Kidney capillary endothelial cell (primary cell): Measurements from ENCODE around the gene LAMA5.

Source experiments
- DNase-seq: peaks from one replicate; pipeline ENCODE4 v3.0.0-alpha.2; 2018; ENCODE audit warnings: low spot score

LAMA5 gene

DNA sequence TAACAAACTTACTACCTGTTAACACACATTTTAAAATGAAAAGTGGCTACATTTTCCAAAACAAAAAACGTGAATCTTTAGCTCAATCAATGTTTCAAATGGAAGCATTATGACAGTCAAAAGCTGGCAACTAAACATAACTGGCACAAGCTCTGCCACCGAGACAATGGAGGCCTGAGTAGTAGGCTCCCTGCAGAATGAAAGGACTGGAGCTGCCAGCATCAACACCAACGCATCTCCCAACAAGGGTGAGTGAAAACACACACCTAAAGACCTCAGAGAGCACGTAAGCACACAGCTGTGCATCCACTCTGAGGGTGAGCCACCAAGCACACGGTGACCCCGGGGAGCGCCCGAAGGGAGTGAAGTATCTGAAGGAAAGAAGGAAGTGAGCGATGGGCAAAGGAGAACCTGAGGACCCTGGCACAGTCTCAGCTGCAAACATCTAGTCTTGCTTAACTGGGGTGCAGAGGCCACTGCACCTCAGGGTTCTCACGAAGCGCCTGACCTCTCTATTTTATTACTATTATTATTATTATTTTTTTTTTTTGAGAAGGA, 65.9 kb downstream of the LAMA5 start:
- DNase-seq: no peak

DNA sequence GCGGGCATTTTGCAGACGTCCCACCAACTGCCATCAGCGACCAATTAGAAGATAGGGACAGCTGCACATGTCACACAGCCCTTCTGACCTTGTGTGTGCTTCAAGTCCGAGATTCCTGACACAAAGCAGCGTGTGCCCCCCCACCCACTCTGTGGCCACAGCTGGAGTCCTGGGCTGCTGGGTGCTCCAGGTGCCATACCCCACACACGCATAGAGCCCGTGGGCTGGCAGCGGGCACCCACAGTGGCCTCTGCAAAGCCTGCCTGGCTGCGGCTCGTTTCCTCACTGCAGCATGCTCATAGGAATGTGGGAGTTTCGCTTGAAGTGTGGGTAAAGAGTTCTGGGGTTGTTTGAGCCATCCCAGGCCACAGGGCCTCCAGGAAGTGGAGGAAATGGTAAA, 66.8 kb downstream of the LAMA5 start:
- DNase-seq: no peak

DNA sequence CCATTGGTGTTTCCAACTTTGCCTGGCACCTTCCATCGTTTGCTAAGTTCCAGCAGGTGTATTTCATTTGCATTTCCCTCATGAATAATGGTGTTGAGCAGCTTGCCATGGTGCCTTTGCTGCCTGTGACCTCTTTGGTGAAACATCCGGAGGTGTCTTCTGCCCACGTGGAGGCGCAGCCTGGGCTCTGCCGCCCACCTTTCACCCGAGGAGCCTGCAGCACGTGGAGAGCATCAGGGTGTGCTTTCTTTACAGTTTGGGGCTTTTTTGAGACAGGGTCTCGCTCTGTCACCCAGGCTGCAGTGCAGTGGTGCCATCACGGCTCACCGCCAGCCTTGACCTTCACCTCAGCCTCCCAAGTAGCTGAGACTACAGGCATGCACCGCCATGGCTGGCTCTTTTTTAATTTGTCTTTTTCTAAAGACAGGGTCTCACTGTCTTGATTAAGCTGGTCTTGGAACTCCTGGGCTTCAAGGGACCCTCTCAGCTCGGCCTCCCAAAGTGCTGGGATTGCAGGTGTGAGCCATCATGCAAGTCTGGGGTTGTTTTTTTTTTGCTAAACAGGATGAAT, 67.4 kb downstream of the LAMA5 start:
- DNase-seq: no peak

DNA sequence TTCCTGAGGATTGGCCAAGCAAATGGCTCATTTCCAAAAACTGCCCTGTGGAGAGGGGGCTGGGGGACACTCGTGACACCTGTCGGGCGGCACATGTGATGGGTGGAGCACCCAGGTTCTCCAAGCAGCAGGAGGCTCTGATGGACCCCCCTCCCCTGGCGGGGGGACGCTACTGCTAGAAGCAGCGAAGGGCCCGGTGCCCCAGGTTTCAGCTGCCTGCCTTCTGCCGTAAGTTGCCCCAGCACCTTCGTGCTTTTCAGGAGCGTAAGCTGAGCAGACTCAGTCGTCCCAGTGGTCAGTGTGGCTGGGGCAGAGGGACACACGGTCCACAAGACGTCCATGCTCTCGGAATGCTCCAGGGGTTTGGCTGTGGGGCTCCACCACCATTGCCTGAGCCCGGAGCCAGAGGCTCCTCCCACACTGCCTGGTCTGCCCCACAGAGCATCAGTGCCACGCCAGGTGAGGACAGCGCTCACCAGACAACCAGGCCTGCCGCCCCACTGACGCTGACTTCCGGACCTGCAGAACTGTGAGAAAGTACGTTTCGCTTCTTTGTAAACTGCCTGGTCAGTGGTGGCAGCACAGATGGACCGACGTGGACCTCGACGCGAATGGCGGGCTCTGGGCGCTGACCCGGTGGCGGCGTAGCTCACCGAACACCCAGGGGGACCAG, 68.4 kb downstream of the LAMA5 start:
- DNase-seq: no peak

DNA sequence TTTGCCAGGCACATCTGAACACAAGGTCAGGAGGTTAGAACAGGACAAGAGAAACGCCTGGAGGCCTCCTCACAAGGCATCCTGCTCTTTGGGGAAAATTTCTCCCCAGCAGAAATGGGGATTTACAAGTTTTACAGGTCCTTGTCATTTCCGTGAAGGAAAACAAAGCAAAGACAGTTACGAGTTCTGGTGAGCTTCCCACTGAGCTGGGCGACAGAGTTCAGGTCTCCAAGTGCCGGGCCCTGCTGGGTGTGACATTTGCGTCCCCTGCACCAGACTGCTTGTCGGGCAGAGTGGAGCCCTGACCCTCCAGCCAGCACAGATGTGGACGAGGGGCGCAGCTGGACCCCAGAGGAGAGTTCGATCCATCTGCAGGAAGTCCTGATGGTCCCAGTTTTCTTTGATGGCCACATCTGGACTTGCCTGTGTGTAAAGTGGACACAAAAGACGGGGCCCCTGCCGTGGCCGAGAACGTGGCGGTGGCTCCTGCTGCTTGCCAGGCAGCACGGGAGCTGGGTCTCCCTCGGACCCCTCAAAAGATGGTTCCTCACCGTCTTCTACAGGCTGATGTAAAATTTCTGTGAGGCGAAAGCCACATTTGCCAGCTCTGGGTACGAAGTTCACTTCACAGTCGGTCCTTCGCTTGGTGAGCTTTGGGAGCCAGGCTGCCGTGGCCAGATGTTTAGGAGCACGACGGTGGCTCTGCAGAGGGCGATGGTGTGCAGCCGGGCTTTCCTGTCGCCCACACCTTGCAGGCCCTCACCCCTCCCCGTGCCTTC, 69.5 kb downstream of the LAMA5 start:
- DNase-seq: no peak

DNA sequence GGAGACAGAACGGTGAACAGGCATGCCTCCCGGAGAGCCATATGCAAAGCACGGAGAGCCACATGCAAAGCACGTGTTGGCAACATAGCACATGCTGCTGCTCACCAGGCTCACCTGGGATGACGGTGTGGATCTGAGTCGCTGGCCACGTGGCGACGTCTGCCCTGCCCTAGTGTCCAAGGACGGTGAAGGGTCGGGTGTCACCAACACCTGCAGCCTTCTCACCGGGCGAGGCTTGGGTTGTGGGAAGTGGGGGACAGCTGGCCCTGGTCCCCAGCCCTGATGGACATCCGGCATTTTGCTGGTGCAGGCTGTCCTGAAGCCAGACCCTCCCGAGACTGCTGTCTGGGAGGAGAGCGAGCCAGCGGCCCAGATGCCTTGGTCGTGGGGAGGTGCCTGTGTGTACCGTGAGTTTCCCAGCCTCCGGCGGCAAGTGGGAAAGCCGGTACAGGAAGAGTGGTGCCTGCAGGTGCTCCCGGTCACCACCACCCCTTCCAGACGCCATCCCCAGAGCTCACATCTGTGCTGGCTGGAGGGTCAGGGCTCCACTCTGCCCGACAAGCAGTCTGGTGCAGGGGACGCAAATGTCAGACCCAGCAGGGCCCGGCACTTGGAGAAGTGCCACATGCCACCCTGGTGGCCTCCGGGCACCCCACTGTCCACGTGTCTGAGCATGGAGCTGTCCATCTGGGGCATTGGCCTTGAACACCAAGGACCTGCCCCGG, 70.2 kb downstream of the LAMA5 start:
- no peak for DNase-seq

DNA sequence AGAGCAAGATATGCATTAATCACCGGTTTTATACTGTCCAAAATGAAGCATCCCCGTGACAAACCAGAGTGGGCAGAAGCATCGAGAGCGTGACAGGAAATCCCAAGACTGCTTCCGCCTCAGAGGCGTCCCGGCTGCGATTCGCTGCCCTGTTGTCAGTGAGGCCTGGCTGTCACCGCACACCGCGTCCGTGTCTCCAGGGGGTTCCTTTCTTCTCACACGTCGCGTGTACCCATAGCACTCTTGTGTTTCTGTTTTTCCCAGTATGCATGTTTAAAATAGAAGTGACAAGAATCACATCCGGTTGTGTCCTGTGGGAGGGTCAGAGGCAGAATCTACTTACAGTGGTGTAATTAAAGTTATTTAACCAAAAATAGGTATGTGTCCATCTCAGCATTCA, 72.6 kb downstream of the LAMA5 start:
- DNase-seq: peak; percentile 25

DNA sequence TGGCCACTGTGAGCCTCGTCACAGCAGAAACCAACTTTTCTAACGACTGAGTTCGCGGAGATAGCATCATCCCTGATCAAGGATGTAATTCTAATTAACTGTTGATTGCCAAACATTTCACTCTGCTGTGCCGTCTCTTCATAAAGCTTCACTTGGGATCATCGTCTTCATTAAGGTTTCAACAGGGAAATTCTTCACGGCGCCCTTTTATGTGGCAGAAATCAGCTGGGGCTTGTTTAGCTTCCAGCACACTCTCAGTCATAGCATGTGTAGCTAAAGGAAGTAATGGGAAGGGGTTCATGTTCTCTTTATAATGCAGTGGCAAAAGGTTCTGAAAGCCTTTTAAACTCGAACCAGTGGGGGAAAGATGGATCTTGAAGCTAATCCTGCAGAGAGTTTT, 73.2 kb downstream of the LAMA5 start:
- no peak for DNase-seq

DNA sequence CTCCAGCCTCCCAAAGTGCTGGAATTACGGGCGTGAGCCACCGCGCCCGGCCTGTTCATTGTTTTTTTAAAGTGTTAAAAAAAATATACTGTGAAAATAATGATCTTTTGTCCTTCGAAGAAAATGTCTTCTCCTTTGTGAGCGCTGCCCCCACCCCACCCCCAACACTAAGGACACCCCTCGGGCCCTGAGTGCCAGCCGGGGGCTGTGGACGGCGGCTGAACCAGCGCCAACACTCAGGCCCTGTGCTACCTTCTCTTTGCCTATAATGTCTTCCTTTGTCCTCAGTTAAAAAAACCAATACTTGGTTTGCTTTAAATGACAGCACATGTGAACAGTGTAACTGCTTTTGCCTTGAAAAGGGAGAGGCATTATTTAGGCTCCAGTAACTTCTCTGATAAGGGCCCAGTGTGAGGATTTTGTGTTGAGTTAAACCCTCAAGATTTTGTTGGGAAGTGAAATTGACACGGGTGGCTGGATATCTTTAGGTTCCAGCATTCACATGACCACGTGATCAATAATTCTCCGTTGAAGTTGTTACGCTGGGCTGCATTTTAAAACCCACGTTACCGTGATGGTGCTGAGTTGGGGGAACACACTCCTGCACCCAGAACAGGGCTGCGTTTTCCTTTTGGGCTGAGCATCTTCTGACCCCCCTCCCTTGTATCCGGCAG, 73.9 kb downstream of the LAMA5 start:
- DNase-seq: no peak

DNA sequence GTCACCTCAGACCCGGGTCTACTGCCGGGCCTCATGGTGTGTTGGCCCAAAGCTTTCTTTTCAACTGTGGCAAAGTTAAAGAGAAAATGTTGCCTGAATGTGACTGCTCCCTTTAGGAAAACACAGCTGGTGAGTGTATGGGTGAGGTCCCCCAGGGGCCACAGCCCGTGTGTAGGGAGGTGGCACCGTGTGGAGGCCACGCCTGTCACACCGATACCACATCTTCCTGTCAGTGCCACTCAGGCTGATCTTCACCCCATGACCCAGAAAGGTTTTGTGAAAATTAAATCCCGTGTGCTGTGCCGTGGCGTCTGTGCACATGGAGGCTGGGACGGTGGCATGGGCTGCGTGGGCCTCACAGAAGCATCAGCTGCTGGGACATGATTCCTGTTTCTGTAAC, 75.0 kb downstream of the LAMA5 start:
- no peak for DNase-seq

DNA sequence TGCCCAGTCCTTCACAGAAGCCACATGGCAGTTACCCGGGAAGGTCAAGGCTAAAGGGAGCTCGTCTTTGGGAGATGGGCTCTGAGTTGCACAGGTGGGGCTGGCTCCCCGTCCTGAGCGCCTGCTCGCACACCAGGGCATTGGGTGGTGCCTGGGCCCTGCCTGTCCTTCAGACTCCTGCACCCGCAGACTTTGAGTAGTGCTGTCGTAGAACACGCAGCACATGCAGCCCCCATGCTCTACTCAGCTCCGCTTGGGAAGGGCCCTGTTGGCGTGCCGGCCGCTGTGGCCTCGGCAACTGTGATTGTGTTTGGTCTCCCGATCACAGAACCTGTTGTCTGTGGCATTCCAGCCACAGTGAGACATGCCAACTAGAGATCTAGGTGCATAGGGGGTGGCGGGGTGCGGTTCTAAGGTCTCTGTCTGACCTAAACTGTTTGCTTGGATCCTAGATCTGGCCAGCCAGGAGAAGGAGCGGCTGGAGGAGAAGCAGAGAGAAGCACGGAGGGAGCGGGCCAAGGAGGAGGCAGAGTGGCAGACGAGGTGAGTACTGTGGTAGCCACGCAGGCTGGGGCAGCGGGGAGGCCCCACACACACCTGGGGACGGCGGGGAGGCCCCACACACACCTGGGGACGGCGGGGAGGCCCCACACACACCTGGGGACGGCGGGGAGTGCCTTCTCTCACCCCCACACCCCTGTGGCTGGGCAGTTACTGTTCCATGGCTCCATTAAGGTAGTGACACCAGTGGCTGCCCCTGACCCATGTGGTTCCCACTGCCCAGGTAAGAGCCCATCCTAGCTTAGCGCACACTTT, 75.7 kb downstream of the LAMA5 start:
- no peak for DNase-seq

DNA sequence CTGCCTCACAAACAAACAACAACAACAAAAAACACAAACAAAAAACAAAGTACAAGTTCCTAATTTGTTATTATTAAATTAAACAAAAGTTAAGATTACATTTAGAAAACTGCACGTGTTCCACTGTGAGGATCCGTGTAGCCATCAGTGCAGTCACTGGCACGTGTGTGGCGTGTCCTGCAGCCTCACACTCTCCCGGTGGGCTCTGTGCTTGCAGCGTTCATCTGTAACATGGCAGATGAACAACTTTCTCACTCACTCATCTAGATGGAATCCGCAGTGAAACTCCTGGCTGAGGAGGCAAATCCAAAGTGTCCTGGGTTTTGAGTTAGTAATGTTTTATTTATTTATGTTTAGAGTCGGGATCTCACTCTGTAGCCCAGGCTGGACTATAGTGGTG, 77.2 kb downstream of the LAMA5 start:
- no peak for DNase-seq

DNA sequence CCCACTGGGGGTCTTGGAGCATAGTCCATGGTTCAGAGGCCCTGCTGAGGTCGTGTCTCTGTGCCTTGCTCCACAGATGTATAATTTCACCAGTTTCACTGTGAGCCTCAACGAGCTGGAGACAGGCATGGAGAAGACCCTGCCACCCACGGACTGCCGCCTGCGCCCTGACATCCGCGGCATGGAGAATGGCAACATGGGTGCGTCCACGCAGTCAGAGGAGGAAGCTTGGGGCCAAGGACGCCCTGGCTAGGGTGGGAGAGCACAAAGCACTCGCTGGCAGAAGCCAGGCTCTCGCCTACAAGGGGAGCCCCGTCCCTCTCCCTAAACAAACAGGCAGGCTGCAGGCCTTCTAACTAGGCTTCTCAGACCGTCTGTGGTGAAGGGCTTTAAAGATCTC, 78.0 kb downstream of the LAMA5 start:
- DNase-seq: no peak

DNA sequence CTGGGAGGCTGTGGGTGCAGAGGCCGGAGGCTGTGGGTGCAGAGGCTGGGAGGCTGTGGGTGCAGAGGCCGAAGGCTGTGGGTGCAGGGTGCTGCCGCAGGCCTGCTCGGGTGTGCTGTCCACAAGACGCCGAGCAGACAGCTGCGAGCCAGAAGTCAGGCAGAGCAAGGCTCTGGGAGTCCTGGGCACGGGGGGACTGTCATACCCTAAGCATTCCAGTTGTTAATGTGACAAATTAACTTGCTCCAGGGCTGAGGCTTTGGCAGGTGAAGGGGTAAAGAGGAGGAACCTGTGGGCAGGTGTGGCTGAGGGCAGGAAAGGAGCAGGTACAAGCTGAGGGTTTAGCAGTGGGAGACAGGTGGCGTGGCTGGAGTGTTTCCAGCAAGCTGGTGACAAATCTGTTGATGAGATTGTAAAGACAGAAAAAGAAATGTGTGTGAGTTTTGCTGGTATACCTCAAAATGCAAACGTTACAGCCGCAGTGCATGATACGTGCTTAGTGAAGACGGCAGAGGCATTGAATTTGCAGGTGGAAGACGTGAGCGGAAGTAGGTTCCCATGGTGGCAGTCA, 78.5 kb downstream of the LAMA5 start:
- DNase-seq: no peak

DNA sequence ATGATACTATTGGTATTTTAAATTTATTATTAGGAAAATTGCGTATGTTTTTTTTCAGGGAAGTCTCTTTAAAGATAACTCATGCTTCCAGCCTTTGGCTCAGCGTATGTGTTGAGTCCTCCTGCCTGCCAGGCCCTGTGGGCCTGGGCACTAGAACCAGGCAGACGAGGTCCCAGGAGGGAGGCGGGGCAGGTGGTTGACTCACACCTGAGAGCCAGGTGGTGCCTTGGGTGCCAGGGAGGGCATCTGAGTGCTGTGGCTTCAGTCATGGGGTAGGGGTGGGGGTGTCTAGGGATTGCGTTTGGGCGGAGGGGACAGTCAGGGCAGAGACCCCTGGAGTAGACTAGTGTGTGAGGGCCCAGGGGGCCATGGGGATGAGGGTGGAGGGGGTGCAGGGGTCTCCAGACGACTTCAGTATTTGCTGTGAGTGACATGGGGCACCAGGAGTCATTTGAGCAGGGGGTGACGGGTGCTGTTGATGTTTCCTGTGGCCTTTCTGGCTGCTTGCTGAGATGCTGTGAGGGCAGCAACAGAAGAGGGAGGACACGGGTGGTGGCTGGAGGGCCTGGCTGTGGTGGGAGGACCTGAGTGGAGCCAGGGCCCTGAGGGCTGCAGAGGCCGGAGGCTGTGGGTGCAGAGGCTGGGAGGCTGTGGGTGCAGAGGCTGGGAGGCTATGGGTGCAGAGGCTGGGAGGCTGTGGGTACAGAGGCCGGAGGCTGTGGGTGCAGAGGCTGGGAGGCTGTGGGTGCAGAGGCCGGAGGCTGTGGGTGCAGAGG, 79.2 kb downstream of the LAMA5 start:
- DNase-seq: no peak

DNA sequence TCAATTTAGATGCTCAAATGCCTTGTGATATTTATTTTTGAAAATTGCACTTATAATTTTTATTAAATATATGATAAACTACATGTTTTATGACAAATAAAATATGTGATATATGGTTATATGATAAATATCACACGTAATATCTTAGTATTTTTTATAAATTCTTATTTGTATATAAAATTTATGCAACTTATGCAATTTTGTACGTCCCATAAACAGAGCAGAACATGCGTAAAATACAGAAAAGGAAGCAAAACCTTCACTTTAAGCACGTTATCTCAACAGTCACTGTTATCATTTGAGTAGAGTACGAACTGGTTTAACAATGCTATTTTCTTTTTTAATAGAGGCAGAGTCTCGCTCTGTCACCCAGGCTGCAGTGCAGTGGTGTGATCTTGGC, 80.0 kb downstream of the LAMA5 start:
- no peak for DNase-seq

DNA sequence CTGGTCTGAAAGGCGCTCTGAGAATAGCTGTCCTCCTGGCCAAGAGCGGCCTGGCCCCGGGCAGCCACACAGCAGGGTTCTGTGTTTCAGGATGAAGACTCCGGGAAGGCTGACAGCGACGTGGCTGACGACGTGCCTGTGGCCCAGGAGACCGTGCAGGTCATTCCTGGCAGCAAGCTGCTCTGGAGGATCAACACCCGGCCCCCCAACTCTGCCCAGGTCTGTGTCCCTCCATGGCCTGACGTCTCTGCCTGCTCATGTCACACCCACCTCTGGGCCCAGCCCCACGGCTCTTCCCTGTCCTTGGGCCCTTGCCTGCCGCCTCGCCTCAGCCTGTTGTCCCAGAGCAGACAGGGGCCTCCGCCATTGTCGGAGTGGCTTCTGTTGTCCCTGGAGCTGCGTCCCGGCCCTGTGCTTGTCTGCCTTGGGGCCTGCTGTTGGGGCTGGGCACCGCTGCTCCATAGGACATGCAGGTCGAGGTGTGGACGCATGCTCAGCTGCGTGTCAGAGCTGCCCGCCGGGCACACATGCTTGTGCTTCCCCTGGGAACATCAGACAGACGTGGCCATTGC, 80.5 kb downstream of the LAMA5 start:
- DNase-seq: no peak

DNA sequence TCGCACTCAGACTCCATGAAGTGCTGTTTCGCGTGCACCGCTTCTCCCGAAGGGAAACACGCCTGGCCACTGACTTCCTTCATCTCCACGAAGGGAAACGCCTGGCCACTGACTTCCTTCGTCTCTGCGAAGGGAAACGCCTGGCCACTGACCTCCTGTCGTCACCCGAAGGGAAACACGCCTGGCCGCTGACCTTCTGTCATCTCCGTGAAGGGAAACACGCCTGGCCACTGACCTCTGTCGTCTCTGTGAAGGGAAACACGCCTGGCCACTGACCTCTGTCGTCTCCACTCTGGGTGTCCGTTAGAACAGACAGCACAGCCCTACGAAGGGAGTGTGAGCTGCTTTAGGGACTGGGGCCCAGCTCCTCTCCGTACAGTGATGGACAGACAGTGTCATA, 81.4 kb downstream of the LAMA5 start:
- peak; percentile 93 for DNase-seq

DNA sequence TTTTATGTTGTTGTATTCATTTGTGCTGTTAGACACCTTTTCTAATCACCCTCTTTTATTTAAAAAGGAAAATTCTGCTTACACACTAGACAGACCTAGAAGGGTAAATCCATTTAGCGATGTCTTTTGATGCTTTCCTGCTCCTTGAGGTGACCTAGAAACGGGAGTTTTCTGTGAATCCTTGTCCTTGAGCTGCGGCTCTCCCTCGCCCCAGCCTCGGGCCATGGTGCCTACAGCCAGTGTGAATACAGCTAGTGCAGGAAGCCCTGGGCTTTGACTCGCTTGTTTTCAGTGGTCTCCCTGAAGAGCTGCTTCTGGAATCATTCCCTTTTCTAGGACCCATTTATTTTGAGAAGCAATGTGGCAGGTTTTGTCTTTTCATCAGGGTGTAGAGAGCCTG, 82.0 kb downstream of the LAMA5 start:
- no peak for DNase-seq

DNA sequence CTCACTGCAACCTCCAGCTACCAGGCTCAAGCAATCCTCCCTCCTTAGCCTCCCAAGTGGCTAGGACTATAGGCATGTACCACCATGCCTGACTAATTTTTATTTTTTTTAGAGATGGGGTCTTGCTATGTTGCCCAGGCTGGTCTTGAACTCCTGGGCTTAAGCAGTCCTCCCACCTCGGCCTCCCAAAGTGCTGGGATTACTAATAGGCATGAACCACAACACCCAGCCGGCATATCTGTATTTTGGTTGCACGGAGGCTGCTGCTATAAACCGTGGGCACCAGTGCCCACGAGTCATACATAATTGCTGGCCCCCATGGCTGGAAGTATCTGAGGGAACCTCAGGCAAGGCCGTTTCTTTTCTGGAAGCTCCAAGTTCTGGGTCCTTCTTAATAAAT, 82.7 kb downstream of the LAMA5 start:
- DNase-seq: no peak
